A673 (cell line): Measurements from ENCODE around the gene HLA-DQB2. TPM values are rescaled to one million over a fixed set of nuclear protein-coding genes. Genes with fewer than 3 reads are reported as not detected.

Experiments used
- BruUV-seq: library from RNA; stranded (reverse); fragments of 400-500 nt; replicated peaks from 2 replicates; lab custom pipeline; 2021; lab: Mats Ljungman, UMichigan
- CTCF ChIA-PET: fragments of 300-600 bp; sonication (Branson Sonifier 250); formaldehyde crosslinking; loops from one replicate; lab custom pipeline; 2022; ENCODE audit warnings: antibody characterized with exemption; lab: Charles Lee
- POLR2A ChIA-PET: fragments of 300-600 bp; sonication (Branson Sonifier 250); formaldehyde crosslinking; loops from one replicate; lab custom pipeline; 2022; ENCODE audit warnings: antibody characterized with exemption; ENCODE audit not compliant: low non-redundant PET; lab: Charles Lee
- DNase-seq: peaks from one replicate; pipeline ENCODE4 v3.0.0-alpha.2; 2015; ENCODE audit warnings: low spot score
- H3K27ac ChIP-seq: fragments of 200-600 bp; sonication (generic); 2 replicates; pipeline ENCODE4 v1.5.1; 2016; ENCODE audit warnings: mixed run types, low read depth, mild to moderate bottlenecking, mixed read lengths, antibody characterized with exemption, low read length; ENCODE audit not compliant: poor library complexity, severe bottlenecking
- H3K27me3 ChIP-seq: fragments of 200-600 bp; sonication (generic); replicated peaks from 2 replicates; pipeline ENCODE4 v1.6.1; 2017; ENCODE audit warnings: mixed run types, low read depth, mild to moderate bottlenecking, mixed read lengths, antibody characterized with exemption, low read length; ENCODE audit not compliant: insufficient read depth, poor library complexity
- H3K36me3 ChIP-seq: fragments of 200-600 bp; sonication (generic); 2 replicates; pipeline ENCODE4 v1.6.1; 2016; ENCODE audit warnings: mixed run types, mild to moderate bottlenecking, mixed read lengths, antibody characterized with exemption, low read length; ENCODE audit not compliant: insufficient read depth, poor library complexity, severe bottlenecking
- H3K4me1 ChIP-seq: fragments of 200-600 bp; sonication (generic); 2 replicates; pipeline ENCODE4 v1.6.1; 2017; ENCODE audit warnings: mixed run types, mild to moderate bottlenecking, mixed read lengths, antibody characterized with exemption, low read length; ENCODE audit not compliant: insufficient read depth, poor library complexity, severe bottlenecking
- H3K4me3 ChIP-seq: fragments of 200-600 bp; sonication (generic); 2 replicates; pipeline ENCODE4 v1.5.1; 2016; ENCODE audit warnings: low read depth, mixed run types, mild to moderate bottlenecking, mixed read lengths, low read length; ENCODE audit not compliant: poor library complexity, severe bottlenecking
- H3K9me3 ChIP-seq: fragments of 200-600 bp; sonication (generic); 2 replicates; pipeline ENCODE4 v1.6.1; 2016; ENCODE audit warnings: mixed run types, low read depth, mild to moderate bottlenecking, mixed read lengths, antibody characterized with exemption, low read length; ENCODE audit not compliant: poor library complexity, severe bottlenecking
- EZH2 ChIP-seq: fragments of 200-600 bp; sonication (generic); IDR thresholded peaks from 2 replicates; pipeline ENCODE4 v1.6.1; 2017; ENCODE audit warnings: borderline replicate concordance, low read depth, mild to moderate bottlenecking, mixed read lengths, antibody characterized with exemption, low read length; ENCODE audit not compliant: poor library complexity, severe bottlenecking
- intact Hi-C: fragments of 100-400 bp; cut with micrococcal nuclease; formaldehyde crosslinking; loops from one replicate; pipeline ENCODE4 v1.10.0; 2022; ENCODE audit not compliant: unreplicated experiment
- microRNA-seq: library from miRNA; unstranded; fragments of <30 nt; microRNA quantifications from one replicate; pipeline ENCODE4 v1.2.0, GENCODE V29; 2021
- total RNA-seq: library from RNA; stranded (reverse); gene quantifications from 2 replicates; pipeline ENCODE4 v1.2.3, GENCODE V29; 2021
- TF ChIP-seq, protein P1 (sequence below): fragments of 300-800, 200-600 bp; sonication (generic); conservative IDR thresholded peaks from 2 replicates; pipeline ENCODE4 v1.5.1; 2017; ENCODE audit warnings: low read depth, mild to moderate bottlenecking, antibody characterized with exemption, low read length, moderate library complexity, mixed read lengths

Gene HLA-DQB2
- total RNA-seq, 1 experiment from 2014 or later, result not detected

DNA sequence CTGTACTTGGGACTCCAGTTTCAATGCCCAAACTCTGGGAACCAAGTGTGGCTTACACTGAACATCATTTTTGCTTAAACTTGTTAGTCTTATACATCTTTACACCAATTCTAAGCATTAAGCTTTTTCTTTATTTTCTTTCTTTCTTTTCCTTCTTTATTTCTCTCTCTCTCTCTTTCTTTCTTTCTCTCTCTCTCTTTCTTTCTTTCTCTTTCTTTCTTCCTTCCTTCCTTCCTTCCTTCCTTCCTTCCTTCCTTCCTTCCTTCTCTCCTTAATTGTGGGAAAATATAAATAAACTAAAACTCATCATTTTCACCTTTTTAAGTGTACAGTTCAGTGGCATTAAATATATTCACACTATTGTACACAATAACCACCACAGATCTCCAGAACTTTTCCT lies 53.7 kb downstream of the HLA-DQB2 start:
- H3K4me3 ChIP-seq, result no peak overlapping the region
- no TSS peak for BruUV-seq
- H3K36me3 ChIP-seq, result no peaks in the 10 kb centered on the region
- no peak for DNase-seq
- no peak for TF ChIP-seq EZH2
- TF ChIP-seq, protein P1, sequence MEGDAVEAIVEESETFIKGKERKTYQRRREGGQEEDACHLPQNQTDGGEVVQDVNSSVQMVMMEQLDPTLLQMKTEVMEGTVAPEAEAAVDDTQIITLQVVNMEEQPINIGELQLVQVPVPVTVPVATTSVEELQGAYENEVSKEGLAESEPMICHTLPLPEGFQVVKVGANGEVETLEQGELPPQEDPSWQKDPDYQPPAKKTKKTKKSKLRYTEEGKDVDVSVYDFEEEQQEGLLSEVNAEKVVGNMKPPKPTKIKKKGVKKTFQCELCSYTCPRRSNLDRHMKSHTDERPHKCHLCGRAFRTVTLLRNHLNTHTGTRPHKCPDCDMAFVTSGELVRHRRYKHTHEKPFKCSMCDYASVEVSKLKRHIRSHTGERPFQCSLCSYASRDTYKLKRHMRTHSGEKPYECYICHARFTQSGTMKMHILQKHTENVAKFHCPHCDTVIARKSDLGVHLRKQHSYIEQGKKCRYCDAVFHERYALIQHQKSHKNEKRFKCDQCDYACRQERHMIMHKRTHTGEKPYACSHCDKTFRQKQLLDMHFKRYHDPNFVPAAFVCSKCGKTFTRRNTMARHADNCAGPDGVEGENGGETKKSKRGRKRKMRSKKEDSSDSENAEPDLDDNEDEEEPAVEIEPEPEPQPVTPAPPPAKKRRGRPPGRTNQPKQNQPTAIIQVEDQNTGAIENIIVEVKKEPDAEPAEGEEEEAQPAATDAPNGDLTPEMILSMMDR, result no peak
- ChIA-PET POLR2A (no interaction called here), CTCF (no interaction called here)
- no peak overlapping the region for H3K27ac ChIP-seq
- H3K27me3 ChIP-seq, result peaks cover 5% of the 10 kb centered on the region
- intact Hi-C loops, result no loop called here
- no peaks in the 10 kb centered on the region for H3K4me1 ChIP-seq
- H3K9me3 ChIP-seq, result no peaks in the 10 kb centered on the region

Small RNA genes lying within 50 kb of the gene (microRNA-seq; reads per million reads assigned to microRNA genes)
- gene MIR3135B, result not detected

Other genes with a start within 250 kb of the HLA-DQB2 start
- gene HLA-DRB5, start 233.2 kb downstream of the HLA-DQB2 start, total RNA-seq, result not detected in 2 replicates
- gene HLA-DRB1, start 173.7 kb downstream of the HLA-DQB2 start, total RNA-seq, result not detected in 2 replicates
- gene HLA-DQA1, start 126.1 kb downstream of the HLA-DQB2 start, total RNA-seq, result not detected in 2 replicates
- not detected in 2 replicates for gene HLA-DQB1, start 96.9 kb downstream of the HLA-DQB2 start, total RNA-seq
- not detected in 2 replicates for gene HLA-DQA2, start 22.1 kb downstream of the HLA-DQB2 start, total RNA-seq
- gene HLA-DOB, start 53.5 kb upstream of the HLA-DQB2 start, total RNA-seq, result 2.0 and 2.8 TPM in 2 replicates
- 39.2 and 46.5 TPM in 2 replicates for gene TAP2, start 75.2 kb upstream of the HLA-DQB2 start, total RNA-seq
- gene PSMB8, start 80.5 kb upstream of the HLA-DQB2 start, total RNA-seq, result 20.2 and 21.8 TPM in 2 replicates
- 11.7 and 12.3 TPM in 2 replicates for gene TAP1, start 90.2 kb upstream of the HLA-DQB2 start, total RNA-seq
- 4.3 and 6.8 TPM in 2 replicates for gene PSMB9, start 90.7 kb upstream of the HLA-DQB2 start, total RNA-seq
- gene HLA-DMB, start 177.5 kb upstream of the HLA-DQB2 start, total RNA-seq, result 0.34 and 0.46 TPM in 2 replicates
- gene HLA-DMA, start 189.6 kb upstream of the HLA-DQB2 start, total RNA-seq, result 1.4 and 1.9 TPM in 2 replicates
- gene BRD2, start 205.1 kb upstream of the HLA-DQB2 start, total RNA-seq, result 276 and 335 TPM in 2 replicates
- gene HLA-DOA, start 246.1 kb upstream of the HLA-DQB2 start, total RNA-seq, result 0.46 and 0.58 TPM in 2 replicates